AG08395 (cell line): ENCODE data around the gene CLDN1.
"Not testable (repeated sequence)": the region's sequence is repeated elsewhere in the genome, so short reads cannot be mapped to it uniquely, and the experiment has no call there.

ENCODE experiments used
- DNase-seq: peaks from one replicate; pipeline ENCODE4 v3.0.0; 2012; ENCODE audit warnings: mixed read lengths, low spot score

Gene CLDN1

DNA sequence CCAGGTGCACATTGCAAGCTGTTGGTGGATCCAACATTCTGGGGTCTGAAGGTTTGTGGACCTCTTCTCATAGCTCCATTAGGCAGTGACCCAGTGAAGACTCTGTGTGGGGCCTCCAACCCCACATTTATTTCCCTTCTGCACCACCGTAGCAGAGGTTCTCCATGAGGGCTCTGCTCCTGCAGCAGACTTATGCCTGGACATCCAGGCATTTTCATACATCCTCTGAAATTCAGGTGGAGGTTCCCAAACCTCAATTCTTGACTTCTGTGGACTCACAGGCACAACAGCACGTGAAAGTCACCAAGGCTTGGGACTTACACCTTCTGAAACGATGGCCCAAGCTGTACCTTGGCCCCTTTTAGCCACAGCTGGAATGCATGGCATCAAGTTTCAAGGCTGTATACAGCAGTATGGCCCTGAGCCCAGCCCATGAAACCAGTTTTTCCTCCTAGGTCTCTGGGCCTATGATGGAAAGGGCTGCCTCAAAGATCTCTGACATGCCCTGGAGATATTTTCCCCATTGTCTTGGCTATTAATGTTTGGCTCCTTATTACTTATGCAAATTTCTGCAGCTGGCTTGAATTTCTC is 30.2 kb downstream of the CLDN1 start:
- no peak for DNase-seq

DNA sequence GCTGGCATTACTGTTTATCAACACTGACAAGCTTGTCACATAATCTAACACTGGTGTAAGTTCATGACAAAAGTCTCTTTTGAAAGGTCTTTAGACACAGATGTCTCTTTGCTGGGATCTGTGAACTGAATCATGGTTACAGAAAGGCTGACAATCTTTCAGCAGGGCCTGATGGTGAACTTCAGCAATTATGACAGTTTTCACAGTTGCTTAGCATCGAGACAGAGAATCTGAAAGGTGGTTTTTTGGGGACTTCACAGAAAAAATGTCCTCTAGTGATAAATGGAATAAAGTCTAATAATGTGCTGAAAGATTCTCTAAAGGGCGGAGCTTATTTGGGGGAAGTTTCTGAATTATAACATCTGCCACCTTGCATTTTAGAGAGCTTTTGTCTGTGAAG is 32.3 kb downstream of the CLDN1 start:
- no peak for DNase-seq

DNA sequence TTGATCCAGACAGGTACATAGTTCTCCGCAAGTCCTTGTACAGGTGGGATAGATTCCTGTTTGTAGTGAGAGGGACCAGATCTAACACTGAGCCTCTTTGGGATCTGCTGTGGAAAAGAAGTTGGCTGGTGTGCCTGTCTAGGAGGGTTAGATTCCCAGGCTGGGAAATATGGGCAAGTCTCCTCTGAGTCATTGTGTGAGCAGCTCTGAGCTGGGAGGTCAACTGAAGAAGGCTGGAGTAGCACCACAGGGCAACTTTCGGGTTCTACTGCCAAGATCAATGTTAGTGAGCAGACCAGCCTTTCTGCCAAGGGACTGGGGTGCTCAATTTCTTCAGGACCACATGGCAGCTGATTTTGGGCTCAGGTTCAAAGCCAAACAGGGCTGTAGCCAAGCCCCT is 33.4 kb downstream of the CLDN1 start:
- peak; percentile 21 for DNase-seq

DNA sequence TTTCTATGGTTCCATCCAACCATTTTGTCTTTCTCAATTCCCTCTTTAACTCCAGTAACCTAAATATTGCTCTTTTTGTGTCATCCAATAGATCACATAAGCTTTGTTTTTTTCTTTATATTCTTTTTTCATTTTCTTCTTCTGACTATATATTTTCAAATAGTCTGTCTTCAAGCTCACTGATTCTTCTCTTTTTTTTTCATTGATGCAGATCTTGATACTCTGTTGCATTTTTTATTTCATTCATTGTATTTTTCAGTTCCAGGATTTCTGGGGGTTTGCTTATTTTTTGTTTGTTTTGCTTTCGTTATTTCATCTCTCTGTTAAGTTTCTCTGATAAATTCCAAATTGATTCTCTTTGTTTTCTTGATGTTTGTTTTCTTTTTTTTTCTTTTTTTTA is 36.2 kb downstream of the CLDN1 start:
- no peak for DNase-seq

DNA sequence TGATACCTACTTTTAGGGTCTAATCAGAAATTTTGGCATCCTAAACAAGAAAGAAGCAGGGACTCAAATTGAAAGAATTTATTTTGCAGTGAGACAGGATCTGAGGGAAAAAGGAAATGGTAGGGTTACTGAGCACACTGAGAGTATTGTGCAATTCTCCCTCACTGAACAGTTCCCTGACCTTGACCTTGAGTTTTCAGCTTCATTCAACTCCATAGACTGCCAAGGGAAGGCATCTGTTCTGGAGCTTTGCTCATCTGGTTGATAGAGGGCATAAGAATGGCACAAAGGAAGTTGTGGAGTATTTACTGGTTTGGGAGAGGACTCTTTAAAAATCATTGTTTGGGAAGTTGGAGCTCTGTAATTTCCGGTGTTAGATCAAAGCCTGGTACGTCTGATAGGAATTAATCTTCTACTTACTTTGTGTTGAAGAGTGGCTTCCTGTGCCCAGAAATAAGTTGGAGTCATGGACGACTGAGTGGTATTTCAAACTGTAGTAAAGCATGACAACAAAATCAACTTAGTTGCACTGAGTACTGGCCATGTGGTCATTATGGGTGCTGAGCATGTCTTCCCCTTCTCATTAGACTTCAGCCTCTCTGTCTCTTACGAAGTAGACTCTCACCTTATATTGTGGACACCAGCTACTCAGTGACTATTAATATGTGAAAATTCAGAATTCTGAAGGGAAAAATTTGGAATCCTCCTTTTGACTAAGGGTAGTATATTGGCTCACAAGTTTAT is 40.8 kb downstream of the CLDN1 start:
- no peak for DNase-seq

DNA sequence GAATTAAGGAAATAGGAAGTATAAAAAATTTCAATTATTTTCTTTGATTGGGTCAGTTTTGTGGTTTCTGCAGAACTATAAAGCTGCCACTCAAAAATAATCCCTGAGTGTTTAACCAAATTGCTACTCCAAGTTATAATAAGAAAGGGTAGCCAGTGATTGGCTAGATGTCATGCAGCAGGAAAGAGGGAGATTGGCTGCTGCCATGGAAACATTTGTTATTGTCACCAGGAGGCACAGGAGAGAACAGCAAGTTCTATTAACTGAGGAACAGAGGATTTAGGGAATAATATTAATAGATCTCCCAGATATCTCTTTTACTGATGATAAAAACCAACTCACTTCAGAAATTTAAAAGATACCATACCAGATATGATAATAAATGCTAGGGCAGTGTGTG is 42.6 kb downstream of the CLDN1 start:
- no peak for DNase-seq

DNA sequence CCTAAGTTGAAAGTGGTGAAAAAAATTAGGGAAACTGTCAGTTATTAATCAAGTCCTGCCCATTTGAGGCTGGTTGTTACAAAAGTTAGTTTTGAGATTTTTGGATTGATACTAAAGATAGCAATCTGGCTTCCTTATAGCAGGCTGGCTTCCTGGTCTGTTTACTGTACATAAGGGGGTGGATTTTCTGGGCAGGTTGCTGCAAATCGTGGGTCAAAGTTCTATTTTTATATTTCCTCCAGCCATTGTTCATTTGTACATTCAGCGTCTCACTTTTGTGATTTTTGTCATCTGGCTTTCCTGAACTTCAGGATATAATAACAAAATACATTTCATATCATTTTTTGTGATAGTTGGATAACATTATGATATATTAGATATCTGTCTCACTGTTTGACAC is 49.5 kb downstream of the CLDN1 start:
- DNase-seq = no peak

DNA sequence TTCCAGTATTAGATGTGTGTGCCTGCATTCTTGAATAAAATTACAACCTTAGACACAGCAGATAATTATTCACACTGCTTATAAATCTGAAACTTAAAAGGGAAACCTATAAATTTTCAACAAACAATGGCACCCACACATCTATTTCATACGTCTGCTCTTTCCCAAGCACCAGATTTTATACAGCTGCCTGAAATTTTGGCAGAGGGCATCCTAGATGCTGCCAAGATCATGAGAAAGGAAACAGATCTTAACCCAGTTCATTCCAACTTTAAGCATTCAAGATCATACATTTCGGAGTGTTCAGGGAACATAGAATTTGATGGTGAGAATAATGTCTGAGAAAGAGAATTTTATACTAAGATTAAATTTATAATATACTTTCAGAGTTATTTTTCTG is 53.1 kb downstream of the CLDN1 start:
- DNase-seq = no peak

DNA sequence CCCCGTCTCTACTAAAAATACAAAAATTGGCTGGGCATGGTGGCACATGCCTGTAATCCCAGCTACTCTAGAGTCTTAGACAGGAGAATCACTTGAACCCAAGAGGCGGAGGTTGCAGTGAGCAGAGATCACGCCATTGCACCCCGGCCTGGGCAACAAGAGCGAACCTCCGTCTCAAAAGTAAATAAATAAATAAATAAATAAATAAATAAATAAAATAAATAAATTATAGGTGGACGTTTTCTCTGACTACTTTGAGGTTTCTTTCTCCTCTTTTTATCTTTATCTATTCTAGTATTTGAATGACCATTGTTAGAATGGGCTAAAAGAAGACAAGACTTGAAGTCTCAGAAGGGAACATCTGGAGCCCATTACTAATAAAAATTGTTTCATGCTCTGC is 54.8 kb downstream of the CLDN1 start:
- DNase-seq = not testable (repeated sequence)

DNA sequence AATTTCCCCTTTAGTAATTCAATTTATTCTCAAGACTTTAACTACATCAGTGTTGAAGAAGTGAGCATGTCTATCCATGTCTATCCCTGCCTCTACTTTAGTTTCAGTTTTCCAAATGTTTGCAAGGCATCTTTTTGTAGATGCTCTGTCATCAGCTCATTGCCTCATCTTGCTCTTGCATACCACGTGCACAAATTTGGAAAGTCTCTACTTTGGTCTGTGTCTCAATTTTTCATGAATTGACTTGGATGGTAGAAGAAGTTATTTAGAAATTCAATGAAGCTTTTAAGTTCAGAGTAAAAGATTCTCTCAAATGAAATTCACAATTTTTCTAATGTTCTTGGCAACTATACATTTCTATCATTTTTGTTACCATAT is 55.3 kb downstream of the CLDN1 start:
- DNase-seq = no peak

DNA sequence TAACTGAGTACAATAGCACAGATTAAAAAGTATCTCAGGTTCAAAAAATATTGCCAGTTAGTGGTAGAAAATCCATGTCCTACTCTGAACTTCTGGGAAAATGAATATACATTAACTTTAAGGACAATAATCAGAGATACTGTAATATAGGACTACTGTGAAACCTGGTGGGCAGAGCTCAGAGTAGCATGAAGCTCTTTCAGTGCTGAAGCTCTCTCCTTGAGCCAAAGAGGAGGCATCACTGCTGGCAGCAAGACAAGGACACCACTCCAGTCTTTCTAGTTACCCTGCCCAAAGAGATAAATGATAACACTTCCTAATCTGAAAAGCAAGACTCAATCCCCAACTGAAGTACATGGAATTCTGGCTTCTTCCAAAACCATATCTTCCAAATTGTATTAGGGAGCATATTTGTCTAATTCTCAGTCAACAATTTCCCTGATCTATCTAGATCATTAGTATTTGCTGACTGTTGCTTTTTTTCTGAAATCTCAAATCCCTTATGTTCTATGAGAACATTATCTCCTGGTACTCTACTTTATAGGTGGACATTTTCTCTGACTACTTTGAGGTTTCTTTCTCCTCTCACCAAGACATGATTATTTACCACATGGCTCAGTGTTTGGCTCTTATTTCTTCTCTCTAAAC is 55.9 kb downstream of the CLDN1 start:
- DNase-seq = no peak

DNA sequence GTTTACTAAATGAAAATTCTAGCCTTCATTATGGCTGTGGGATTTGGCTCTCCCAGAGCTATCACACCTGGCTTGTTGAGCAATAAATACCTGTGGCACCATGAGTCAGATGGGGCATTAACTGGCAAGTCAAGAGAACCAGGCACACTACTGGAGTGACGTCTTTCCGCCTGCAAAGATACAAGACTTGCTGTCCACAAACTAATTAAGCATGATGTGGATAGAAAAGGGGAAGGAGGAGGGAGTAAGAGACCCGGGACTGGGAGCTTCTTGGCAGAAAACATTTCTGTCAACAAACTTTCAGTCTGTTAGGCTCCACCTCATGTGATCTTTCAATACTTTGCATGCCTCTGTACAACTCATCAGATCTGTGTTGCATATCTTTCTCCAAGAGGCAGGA is 56.5 kb downstream of the CLDN1 start:
- DNase-seq = peak; percentile 13

DNA sequence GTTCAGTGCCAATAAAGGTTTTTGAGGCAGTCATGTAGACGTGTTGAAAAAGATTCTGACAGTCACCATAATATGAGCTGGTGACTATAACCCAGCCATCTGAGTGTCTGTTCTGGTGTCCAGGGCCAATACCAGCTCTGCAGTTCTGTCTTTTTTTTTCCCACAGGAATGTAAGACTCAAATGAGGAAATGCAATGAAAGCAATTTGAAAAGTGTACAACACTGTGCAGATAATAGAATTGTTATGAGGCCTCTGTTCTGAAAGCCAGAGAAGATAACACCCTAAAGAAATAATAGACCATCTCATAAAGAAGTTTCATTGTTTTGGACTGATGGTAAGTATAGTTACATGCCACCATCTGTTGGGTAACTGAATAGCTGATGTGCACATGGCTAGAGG is 57.1 kb downstream of the CLDN1 start:
- no peak for DNase-seq

DNA sequence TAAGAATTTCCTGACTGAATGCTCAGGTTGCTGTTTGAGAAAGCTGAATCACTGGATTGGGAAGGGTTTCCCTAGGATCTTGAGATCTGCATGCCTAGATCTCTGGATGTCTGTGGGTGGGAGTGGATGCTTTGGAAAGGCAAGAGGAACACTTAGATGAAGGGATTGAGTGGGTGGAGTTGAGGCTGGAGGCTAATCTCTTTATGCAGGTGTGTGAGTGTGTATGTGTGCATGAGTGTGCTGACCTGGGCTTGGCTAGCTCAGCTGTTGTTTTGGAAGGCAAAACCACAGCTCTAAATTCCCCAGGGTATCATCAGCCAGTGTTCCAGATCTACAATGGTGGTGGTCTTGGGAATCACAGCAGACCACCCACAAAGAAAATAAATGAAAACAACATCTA is 60.5 kb downstream of the CLDN1 start:
- no peak for DNase-seq

DNA sequence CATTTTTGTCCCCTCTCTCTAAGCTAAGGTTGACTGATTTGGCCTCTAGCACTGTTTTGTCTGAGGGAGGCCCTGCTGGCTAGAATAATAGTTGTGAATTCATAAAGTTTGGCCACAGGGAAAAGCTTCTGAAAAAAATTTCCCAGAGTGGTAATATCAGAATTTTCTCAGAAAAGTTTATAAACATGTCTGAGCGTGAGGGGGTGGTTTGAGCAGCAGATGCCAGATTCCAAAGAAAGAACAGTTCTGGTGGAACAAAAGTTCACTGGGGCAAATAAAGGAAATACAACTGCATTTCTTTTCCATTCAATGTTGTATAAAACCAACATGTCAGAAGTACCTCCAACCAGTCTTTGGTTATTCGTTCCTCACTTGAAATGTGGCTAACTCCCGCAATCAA is 61.2 kb downstream of the CLDN1 start:
- no peak for DNase-seq

DNA sequence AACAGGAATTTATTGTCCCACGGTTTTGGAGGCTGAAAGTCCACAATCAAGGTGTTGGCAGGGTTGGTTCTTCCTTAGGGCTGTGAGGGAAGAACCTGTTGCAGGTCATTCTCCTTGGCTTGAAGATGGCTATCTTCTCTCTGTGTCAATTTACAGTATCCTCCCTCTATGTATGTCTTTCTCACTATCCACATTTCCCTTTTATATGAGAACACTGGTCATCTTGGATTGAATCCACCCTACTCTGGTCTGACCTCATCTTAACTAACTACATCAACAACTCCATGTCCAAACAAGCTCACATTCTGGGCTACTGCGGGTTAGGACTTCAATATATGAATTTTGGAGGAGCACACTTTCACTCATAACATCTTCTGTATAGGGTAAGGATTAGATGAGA is 61.9 kb downstream of the CLDN1 start:
- no peak for DNase-seq

DNA sequence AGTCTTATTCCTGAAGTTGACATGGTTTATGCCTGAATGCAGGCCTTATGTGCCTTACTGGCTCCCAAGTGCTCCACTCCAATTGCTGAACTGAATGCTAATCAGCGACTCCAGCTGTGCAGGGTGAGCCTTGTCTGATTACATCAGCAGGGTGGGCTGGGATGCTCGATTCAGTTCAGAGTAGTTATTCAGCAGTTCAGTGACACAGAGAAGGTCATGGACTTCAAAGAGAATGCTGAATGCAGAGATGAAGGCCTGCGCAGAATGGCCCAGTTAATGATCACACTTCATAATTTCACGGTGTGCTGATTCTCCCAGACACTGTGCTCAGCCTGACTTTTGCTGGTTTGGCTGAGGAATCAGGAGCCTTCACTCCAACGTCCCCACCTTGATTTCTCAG is 63.6 kb downstream of the CLDN1 start:
- no peak for DNase-seq
